GM21529 (cell line): ENCODE measurements around the gene ATF1.
"Not testable (repeated sequence)": the region's sequence is repeated elsewhere in the genome, so short reads cannot be mapped to it uniquely, and the experiment has no call there.

Source experiments
- ATAC-seq: cut with Tn5 transposase; IDR thresholded peaks from one replicate; pipeline ENCODE4 v1.9.1; 2021; ENCODE audit not compliant: unreplicated experiment

The ATF1 gene

GRCh38 chr12:50790081-50790480 is 26.2 kb downstream of the ATF1 start:
- ATAC-seq: no peak

DNA sequence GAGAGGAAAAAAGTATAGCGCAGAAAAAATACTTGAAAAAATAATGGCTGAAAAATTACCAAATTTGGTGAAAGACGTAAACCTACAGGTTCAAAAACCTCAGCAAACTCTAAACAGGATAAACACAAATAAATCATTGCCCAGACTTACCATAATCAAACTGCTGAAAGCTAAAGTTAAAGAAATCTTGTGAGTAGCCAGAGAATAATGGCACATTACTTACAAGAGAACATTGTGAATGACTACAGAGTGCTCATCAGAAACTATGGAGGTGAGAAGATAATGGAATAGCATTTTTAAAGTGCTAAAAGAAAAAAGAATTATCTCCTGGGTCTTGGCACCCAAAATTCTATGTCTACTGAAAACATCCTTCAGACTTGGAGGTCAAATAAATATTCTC is 36.0 kb downstream of the ATF1 start:
- no peak for ATAC-seq

DNA sequence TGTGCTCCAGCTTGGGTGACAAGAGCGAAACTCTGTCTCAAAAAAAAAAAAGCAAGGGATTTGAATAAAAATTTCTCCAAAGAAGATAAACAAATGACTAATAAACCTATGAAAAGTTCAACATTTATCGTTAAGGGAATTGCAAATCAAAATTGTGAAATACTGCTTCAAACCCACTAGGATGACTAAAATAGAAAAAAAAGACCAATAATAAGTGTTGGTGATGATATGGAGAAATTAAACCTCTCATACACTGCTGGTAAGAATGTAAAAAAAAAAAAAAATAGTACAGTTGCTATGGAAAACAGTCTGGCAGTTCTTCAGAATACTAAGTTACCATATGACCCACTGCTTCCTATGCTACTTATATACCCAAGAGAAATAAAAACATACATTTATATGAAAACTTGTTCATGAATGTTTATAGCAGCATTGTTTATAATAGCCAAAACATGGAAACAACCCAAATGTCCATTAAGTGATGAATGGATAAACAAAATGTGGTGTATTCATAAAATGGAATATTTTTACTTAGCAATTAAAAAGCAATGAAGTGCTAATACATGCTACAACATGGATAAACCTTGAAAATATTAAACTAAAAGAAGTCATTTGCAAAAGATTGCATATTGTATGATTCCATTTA is 39.5 kb downstream of the ATF1 start:
- no peak for ATAC-seq

GRCh38 chr12:50806176-50806575 is 42.3 kb downstream of the ATF1 start:
- no peak for ATAC-seq

DNA sequence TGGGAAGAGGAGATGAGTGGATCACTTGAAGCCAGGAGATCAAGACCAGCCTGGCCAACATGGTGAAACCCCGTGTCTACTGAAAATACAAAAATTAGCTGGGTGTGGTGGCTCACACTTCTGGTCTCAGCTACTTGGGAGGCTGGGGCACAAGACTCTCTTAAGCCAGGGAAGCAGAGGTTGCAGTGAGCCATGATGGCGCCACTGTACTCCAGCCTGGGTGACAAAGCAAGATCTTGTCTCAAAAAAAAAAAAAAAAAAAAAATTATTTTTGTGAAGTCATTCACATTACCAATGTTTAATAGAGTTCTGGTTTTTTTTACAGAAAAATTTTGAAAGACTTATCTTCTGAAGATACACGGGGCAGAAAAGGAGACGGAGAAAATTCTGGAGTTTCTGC is 45.2 kb downstream of the ATF1 start:
- ATAC-seq: not testable (repeated sequence)

DNA sequence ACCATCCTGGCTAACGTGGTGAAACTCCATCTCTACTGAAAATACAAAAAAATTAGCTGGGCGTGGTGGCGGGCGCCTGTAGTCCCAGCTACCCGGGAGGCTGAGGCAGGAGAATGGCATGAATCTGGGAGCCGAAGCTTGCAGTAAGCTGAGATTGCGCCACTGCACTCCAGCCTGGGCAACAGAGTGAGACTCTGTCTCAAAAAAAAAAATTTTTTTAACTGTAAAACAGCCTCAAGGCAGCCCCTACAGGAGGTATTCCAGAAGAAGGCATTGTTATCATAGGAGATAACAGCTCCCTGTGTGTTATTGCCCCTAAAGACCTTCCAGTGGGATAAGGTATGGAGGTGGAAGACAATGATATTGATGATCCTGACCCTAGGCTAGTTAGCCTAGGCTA is 51.0 kb downstream of the ATF1 start:
- not testable (repeated sequence) for ATAC-seq

DNA sequence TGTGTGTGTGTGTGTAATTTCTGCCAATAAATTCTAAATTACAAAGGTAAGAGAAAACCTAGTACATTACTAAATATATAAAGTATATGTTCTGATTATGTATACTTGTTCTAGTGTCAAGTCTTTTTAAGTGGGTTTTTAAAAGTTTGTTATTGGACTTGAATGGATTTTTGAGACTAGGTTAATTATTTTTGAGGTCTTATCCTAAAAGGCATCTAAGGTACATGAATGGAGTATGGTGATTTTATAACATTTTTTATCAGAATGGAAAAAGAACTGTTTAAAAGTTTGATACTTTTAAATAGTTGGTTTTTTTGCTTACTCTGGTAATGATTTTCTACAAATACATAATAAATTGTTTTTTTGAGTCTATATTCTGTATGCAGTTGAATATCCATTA is 56.3 kb downstream of the ATF1 start:
- no peak for ATAC-seq

DNA sequence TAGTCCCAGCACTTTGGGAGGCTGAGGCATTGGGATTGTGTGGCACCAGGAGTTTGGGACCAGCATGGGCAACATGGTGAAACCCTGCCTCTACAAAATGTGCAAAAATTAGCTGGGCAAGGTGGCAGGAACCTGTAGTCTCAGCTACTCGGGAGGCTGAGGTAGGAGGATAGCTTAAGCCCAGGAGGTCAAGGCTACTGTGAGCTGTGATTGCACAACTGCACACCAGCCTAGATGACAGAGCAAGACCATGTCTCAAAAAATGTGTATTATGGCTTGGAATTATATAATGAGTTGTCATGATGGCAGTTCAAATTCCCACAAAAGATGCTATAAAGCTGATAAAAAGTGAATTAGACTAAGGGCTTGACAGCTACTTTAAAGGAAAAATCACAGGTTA is 58.2 kb downstream of the ATF1 start:
- no peak for ATAC-seq

- not testable (repeated sequence) for ATAC-seq
Measured at GRCh38 chr12:50823724-50824123, 59.8 kb downstream of the ATF1 start.

DNA sequence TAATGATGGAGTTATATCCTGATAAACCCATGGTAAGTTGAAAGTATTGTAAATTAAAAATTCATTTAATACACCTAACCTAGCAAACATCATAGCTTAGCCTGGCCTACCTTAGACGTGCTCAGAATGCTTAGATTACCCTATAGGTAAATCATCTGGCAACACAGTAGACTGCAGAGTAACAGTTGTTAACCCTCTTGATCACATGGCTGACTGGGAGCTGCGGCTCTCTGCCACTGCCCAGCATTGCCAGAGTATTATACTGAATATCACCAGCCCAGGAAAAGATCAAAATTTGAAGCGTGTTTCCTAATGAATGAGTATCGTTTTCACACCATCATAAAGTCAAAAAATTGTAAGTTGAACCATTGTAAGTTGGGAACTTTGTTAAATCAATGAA is 61.0 kb downstream of the ATF1 start:
- no peak for ATAC-seq

DNA sequence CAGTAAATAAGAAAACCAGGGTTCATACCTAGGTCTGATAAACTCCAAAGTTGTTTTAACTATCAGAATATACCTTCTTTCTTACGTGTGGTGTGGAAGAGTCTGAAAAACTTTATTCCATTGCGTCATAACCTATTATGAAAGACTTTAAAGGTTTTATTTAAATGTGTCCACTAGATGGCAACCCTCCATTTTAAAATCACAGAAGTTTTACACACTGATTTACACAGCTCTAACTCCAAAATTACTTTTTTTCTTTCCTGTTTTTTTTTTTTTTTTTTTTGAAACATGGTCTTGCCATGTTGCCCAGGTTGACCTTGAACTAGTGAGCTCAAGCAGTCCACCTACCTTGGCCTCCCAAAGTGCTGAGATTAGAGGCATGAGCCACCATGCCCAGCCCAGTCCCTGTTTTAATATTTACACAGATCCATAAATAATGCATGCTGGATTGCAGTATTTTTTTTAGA is 61.5 kb downstream of the ATF1 start:
- ATAC-seq: no peak

- ATAC-seq: no peak
Measured at GRCh38 chr12:50828121-50828520, 64.2 kb downstream of the ATF1 start.

DNA sequence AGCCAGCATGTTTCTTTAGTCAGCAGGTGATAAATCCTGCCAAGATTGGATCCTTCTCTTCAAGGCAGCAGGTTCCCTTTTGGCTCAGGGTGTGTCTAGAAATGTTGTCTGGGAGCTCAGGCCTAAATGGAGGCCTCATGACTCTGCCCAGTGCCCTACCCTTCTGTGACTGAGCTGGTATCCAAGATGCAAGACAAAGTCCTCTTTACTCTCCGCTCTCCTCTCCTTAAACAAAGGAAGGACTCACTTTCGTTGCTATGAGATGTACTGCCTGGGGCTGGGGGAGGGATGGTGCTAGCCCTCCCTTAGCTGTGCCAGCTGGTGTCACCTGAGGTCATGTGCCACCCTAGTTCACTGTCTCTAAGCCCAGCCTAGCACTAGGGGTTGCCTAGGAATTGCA is 65.0 kb downstream of the ATF1 start:
- ATAC-seq: no peak

- ATAC-seq: not testable (repeated sequence)
Measured at GRCh38 chr12:50833801-50834200, 69.9 kb downstream of the ATF1 start.

GRCh38 chr12:50839042-50839441 is 75.1 kb downstream of the ATF1 start:
- ATAC-seq: no peak

DNA sequence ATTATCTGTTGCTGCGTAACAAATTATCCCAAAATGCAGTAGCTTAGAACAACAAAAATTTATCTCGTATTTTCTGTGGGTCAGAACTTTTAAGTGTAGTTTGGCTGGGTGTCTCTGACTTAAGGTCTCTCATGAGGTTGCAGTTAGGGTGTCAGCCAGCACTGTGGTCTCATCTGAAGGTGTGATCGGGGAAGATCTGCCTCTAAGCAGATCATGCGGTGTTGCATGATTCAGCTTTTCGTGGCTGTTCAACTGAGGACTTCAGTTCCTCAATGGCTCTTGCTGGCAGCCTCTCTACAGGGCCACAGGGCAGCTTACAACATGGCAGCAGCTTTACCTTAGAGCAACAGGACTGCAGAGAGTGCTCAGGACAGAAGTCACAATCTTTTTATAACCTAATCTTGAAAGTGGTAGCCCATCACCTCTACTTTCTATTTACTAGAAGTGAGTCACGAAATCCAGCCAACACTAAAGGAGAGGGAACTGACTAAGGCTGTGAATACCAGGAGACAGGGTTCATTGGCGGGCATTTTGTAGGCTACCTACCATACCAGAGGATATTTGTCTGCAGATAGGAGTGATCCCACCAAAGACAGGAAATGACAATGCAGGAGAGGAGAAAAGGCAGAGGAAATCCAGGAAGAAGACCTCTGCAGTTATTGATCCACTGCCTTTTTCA is 77.0 kb downstream of the ATF1 start:
- ATAC-seq: no peak

- no peak for ATAC-seq
Measured at GRCh38 chr12:50841716-50842531, 78.0 kb downstream of the ATF1 start.

DNA sequence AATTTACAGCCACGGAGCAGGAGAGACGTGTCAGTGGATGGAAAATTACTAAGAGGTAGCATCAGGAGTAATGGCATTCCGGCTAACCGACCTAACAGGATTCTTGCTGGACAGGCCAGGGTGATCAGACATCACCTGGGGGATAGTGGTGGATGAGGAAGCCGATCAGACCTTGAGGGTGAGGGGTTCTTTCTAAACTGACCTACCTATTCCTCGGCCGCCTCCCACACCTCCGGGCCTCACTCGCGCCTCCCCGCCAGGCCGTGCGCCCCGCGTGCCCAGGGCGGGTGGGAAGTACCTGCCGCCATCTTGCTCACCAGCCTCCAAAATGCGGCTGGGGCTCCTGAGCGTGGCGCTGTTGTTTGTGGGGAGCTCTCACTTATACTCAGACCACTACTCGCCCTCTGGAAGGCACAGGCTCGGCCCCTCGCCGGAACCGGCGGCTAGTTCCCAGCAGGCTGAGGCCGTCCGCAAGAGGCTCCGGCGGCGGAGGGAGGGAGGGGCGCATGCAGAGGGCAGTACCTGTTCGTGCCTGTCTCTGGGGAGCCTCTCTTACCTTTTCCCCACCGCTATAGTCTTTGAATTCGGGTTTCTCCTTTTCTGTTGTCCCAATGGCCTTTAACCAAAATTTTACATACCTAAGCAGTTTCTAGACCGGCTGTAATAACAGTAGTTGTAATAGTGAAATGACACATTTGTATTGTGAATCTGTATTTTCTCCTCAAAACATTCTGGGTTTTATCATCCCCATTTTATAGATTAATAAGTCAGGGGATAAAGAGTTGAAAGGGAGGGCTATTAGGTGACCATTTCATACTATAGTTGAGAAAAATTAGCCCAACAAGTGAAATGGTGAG is 79.0 kb downstream of the ATF1 start, which contains the start of gene TMPRSS12:
TSS of gene TMPRSS12 (plus strand) at position 290 of the 857 bp plus-strand sequence. CDS start at position 329, 39 bp downstream.
- ATAC-seq: no peak

GRCh38 chr12:50845021-50845647 is 81.2 kb downstream of the ATF1 start:
- no peak for ATAC-seq

- ATAC-seq: no peak
Measured at GRCh38 chr12:50848963-50849362, 85.1 kb downstream of the ATF1 start.
